ENCODE results near the gene PPP1R14C. TPM values are rescaled to one million over a fixed set of nuclear protein-coding genes. Genes with fewer than 3 reads are reported as not detected.

The PPP1R14C gene
- total RNA-seq, 1 donor = 3.6 TPM

- no peak overlapping the region for H3K4me2 ChIP-seq (ENCODE audit: insufficient read depth, low read length)
- DNase-seq (ENCODE audit: insufficient read length, low spot score, missing footprints) = no peak
- H3K4me3 ChIP-seq (ENCODE audit: insufficient read depth, low read length) = no peak overlapping the region
- no peaks in the 10 kb centered on the region for H3K27me3 ChIP-seq (ENCODE audit: insufficient read depth, low read length)
- H3K4me1 ChIP-seq (ENCODE audit: insufficient read depth, low read length) = peaks cover 13% of the 10 kb centered on the region
- H3K79me2 ChIP-seq (ENCODE audit: insufficient read depth, low read length) = no peaks in the 10 kb centered on the region
- TF ChIP-seq, protein P1, sequence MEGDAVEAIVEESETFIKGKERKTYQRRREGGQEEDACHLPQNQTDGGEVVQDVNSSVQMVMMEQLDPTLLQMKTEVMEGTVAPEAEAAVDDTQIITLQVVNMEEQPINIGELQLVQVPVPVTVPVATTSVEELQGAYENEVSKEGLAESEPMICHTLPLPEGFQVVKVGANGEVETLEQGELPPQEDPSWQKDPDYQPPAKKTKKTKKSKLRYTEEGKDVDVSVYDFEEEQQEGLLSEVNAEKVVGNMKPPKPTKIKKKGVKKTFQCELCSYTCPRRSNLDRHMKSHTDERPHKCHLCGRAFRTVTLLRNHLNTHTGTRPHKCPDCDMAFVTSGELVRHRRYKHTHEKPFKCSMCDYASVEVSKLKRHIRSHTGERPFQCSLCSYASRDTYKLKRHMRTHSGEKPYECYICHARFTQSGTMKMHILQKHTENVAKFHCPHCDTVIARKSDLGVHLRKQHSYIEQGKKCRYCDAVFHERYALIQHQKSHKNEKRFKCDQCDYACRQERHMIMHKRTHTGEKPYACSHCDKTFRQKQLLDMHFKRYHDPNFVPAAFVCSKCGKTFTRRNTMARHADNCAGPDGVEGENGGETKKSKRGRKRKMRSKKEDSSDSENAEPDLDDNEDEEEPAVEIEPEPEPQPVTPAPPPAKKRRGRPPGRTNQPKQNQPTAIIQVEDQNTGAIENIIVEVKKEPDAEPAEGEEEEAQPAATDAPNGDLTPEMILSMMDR (IDR thresholded peaks at IDR 0.05; ENCODE audit: extremely low read depth, low read depth, low read length) = no peak
- no peaks in the 10 kb centered on the region for H3K36me3 ChIP-seq (ENCODE audit: insufficient read depth, low read length)
- H3K9me3 ChIP-seq (ENCODE audit: low read depth, low read length) = no peaks in the 10 kb centered on the region
- H3K27ac ChIP-seq (ENCODE audit: low read depth, low read length) = no peak overlapping the region
- no peak overlapping the region for H2AFZ ChIP-seq (ENCODE audit: low read length)
- H4K20me1 ChIP-seq (ENCODE audit: insufficient read depth, low read length) = no peaks in the 10 kb centered on the region
Observed at GRCh38 chr6:150211700-150212511, 69.1 kb downstream of the PPP1R14C start.

GRCh38 chr6:150212778-150213177 lies 69.9 kb downstream of the PPP1R14C start:
- no peaks in the 10 kb centered on the region for H3K36me3 ChIP-seq (ENCODE audit: insufficient read depth, low read length)
- TF ChIP-seq, protein P1 (IDR thresholded peaks at IDR 0.05; ENCODE audit: extremely low read depth, low read depth, low read length) = no peak
- peaks cover 11% of the 10 kb centered on the region for H3K4me1 ChIP-seq (ENCODE audit: insufficient read depth, low read length)
- H3K9me3 ChIP-seq (ENCODE audit: low read depth, low read length) = no peaks in the 10 kb centered on the region
- H4K20me1 ChIP-seq (ENCODE audit: insufficient read depth, low read length) = no peaks in the 10 kb centered on the region
- H3K27ac ChIP-seq (ENCODE audit: low read depth, low read length) = no peak overlapping the region
- H3K4me2 ChIP-seq (ENCODE audit: insufficient read depth, low read length) = no peak overlapping the region
- no peak overlapping the region for H2AFZ ChIP-seq (ENCODE audit: low read length)
- H3K27me3 ChIP-seq (ENCODE audit: insufficient read depth, low read length) = no peaks in the 10 kb centered on the region
- H3K79me2 ChIP-seq (ENCODE audit: insufficient read depth, low read length) = no peaks in the 10 kb centered on the region
- no peak overlapping the region for H3K4me3 ChIP-seq (ENCODE audit: insufficient read depth, low read length)
- DNase-seq (ENCODE audit: insufficient read length, low spot score, missing footprints) = no peak

- H3K27ac ChIP-seq (ENCODE audit: low read depth, low read length) = no peak overlapping the region
- no peaks in the 10 kb centered on the region for H3K79me2 ChIP-seq (ENCODE audit: insufficient read depth, low read length)
- no peak overlapping the region for H3K4me2 ChIP-seq (ENCODE audit: insufficient read depth, low read length)
- H3K4me3 ChIP-seq (ENCODE audit: insufficient read depth, low read length) = no peak overlapping the region
- H2AFZ ChIP-seq (ENCODE audit: low read length) = no peak overlapping the region
- TF ChIP-seq, protein P1 (IDR thresholded peaks at IDR 0.05; ENCODE audit: extremely low read depth, low read depth, low read length) = no peak
- H3K36me3 ChIP-seq (ENCODE audit: insufficient read depth, low read length) = no peaks in the 10 kb centered on the region
- H3K27me3 ChIP-seq (ENCODE audit: insufficient read depth, low read length) = no peaks in the 10 kb centered on the region
- H3K9me3 ChIP-seq (ENCODE audit: low read depth, low read length) = no peaks in the 10 kb centered on the region
- H3K4me1 ChIP-seq (ENCODE audit: insufficient read depth, low read length) = peaks cover 5% of the 10 kb centered on the region
- DNase-seq (ENCODE audit: insufficient read length, low spot score, missing footprints) = no peak
- no peaks in the 10 kb centered on the region for H4K20me1 ChIP-seq (ENCODE audit: insufficient read depth, low read length)
Observed at GRCh38 chr6:150213301-150213700, 70.5 kb downstream of the PPP1R14C start.

DNA sequence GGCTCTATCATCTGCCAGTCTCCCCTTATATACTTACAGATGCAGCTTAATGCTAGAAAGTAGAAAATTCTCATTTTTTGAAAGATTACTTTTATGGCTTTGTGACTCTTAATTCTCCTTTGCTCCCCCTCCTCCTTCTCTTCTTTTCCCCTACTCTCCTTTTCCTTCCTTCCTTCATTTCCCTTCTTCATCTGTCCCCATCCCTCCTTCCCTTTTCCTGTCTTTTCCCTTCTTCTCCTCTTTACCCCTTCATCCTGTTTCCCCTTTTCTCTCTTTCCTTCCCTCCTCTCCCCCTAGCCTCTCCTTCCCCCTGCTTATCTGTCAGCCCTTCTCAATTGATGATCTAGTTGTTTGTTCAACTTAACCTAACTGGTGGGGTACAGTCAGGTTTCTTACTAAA lies 71.5 kb downstream of the PPP1R14C start:
- Histone ChIP-seq H3K4me2 (ENCODE audit: insufficient read depth, low read length) (no peak overlapping the region), H3K4me3 (ENCODE audit: insufficient read depth, low read length) (no peak overlapping the region), H4K20me1 (ENCODE audit: insufficient read depth, low read length) (no peaks in the 10 kb centered on the region), H3K27ac (ENCODE audit: low read depth, low read length) (no peak overlapping the region), H3K36me3 (ENCODE audit: insufficient read depth, low read length) (no peaks in the 10 kb centered on the region), H3K27me3 (ENCODE audit: insufficient read depth, low read length) (no peaks in the 10 kb centered on the region), H3K9me3 (ENCODE audit: low read depth, low read length) (no peaks in the 10 kb centered on the region), H2AFZ (ENCODE audit: low read length) (no peak overlapping the region), H3K4me1 (ENCODE audit: insufficient read depth, low read length) (no peaks in the 10 kb centered on the region), H3K79me2 (ENCODE audit: insufficient read depth, low read length) (no peaks in the 10 kb centered on the region)
- DNase-seq (ENCODE audit: insufficient read length, low spot score, missing footprints) = no peak
- TF ChIP-seq, protein P1 (IDR thresholded peaks at IDR 0.05; ENCODE audit: extremely low read depth, low read depth, low read length) = no peak
